ENCODE results near the gene SRSF1. TPM values are rescaled to one million over a fixed set of nuclear protein-coding genes. Genes with fewer than 3 reads are reported as not detected.

Gene SRSF1
- total RNA-seq, 1 experiment from 2014 or later, result 381 TPM

- peak within 1 kb of the TSS; percentile 70 for H3K4me3 Mint-ChIP-seq (ENCODE audit: unreplicated experiment)
- peaks cover 22% of the 10 kb centered on the region for H3K4me1 Mint-ChIP-seq (ENCODE audit: insufficient read depth, unreplicated experiment)
- H3K9me3 Mint-ChIP-seq (ENCODE audit: unreplicated experiment), result no peaks in the 10 kb centered on the region
- H3K27ac Mint-ChIP-seq (ENCODE audit: low read depth, unreplicated experiment), result no peak within 1 kb of the TSS
- peak; percentile 53 for DNase-seq (ENCODE audit: unreplicated experiment)
- no TSS peak for BruUV-seq (replicated peaks)
- peak; percentile 23 for TF ChIP-seq CTCF (IDR thresholded peaks at IDR 0.05; ENCODE audit: unreplicated experiment)
- no peaks in the 10 kb centered on the region for H3K27me3 Mint-ChIP-seq (ENCODE audit: insufficient read depth, unreplicated experiment)
- intact Hi-C loops (cut with micrococcal nuclease), result loop anchor here (2.0 kb wide), 1 partner anchor 29 kb away; no protein-coding TSS in a partner anchor
- ChIA-PET CTCF (interaction anchor here (0.7 to 3.2 kb wide), 14 partner anchors 8 to 98 kb away, joined by 3 to 14 read pairs (median 4); no protein-coding TSS in a partner anchor), POLR2A (interaction anchor here (0.8 to 10.2 kb wide), 6 partner anchors 20 to 87 kb away, joined by 3 to 102 read pairs (median 4); no protein-coding TSS in a partner anchor)
- H3K36me3 Mint-ChIP-seq (ENCODE audit: insufficient read depth, unreplicated experiment), result no peaks in the 10 kb centered on the region
Measured at GRCh38 chr17:57955183-57955931, 51.7 kb downstream of the SRSF1 start, which contains the start of gene CUEDC1. Gene CUEDC1, minus strand, starts transcription at chr17:57955412. Its CDS starts 69,848 bp downstream, at chr17:57885564.

GRCh38 chr17:57954397-57955182 is 52.5 kb downstream of the SRSF1 start:
- ChIA-PET CTCF (interaction anchor here (0.6 to 3.2 kb wide), 10 partner anchors 7 to 96 kb away, joined by 3 to 14 read pairs (median 4); no protein-coding TSS in a partner anchor), POLR2A (interaction anchor here (0.9 to 10.2 kb wide), 7 partner anchors 21 to 77 kb away, joined by 3 to 102 read pairs (median 4); no protein-coding TSS in a partner anchor)
- intact Hi-C loops (cut with micrococcal nuclease), result loop anchor here (2.0 kb wide), 1 partner anchor 30 kb away; no protein-coding TSS in a partner anchor
- no peaks in the 10 kb centered on the region for H3K36me3 Mint-ChIP-seq (ENCODE audit: insufficient read depth, unreplicated experiment)
- TF ChIP-seq CTCF (IDR thresholded peaks at IDR 0.05; ENCODE audit: unreplicated experiment), result no peak
- H3K4me3 Mint-ChIP-seq (ENCODE audit: unreplicated experiment), result peak overlapping the region; percentile 70
- H3K27me3 Mint-ChIP-seq (ENCODE audit: insufficient read depth, unreplicated experiment), result no peaks in the 10 kb centered on the region
- no peak overlapping the region for H3K27ac Mint-ChIP-seq (ENCODE audit: low read depth, unreplicated experiment)
- BruUV-seq (replicated peaks), result no TSS peak
- H3K9me3 Mint-ChIP-seq (ENCODE audit: unreplicated experiment), result no peaks in the 10 kb centered on the region
- peaks cover 27% of the 10 kb centered on the region for H3K4me1 Mint-ChIP-seq (ENCODE audit: insufficient read depth, unreplicated experiment)
- DNase-seq (ENCODE audit: unreplicated experiment), result peak; percentile 39

- Mint-ChIP-seq H3K27ac (ENCODE audit: low read depth, unreplicated experiment) (no peak overlapping the region), H3K4me3 (ENCODE audit: unreplicated experiment) (peak overlapping the region; percentile 70), H3K4me1 (ENCODE audit: insufficient read depth, unreplicated experiment) (peaks cover 34% of the 10 kb centered on the region), H3K27me3 (ENCODE audit: insufficient read depth, unreplicated experiment) (no peaks in the 10 kb centered on the region), H3K9me3 (ENCODE audit: unreplicated experiment) (no peaks in the 10 kb centered on the region), H3K36me3 (ENCODE audit: insufficient read depth, unreplicated experiment) (no peaks in the 10 kb centered on the region)
- DNase-seq (ENCODE audit: unreplicated experiment), result no peak
- ChIA-PET CTCF (interaction anchor here (0.7 to 3.2 kb wide), 8 partner anchors 8 to 95 kb away, joined by 3 to 14 read pairs (median 4); no protein-coding TSS in a partner anchor), POLR2A (interaction anchor here (0.7 to 10.2 kb wide), 8 partner anchors 32 to 85 kb away, joined by 3 to 102 read pairs (median 4); no protein-coding TSS in a partner anchor)
- no TSS peak for BruUV-seq (replicated peaks)
- TF ChIP-seq CTCF (IDR thresholded peaks at IDR 0.05; ENCODE audit: unreplicated experiment), result no peak
- intact Hi-C loops (cut with micrococcal nuclease), result loop anchor here (2.0 kb wide), 1 partner anchor 31 kb away; no protein-coding TSS in a partner anchor
Measured at GRCh38 chr17:57953705-57954396, 53.2 kb downstream of the SRSF1 start.

Other genes with a start within 250 kb of the SRSF1 start
- gene MRPS23, start 157.2 kb downstream of the SRSF1 start, total RNA-seq (2022), result 54.1 and 59.3 TPM in 2 replicates
- 15.6 and 21.5 TPM in 2 replicates for gene CUEDC1, start 51.8 kb downstream of the SRSF1 start, total RNA-seq (2022)
- 66.8 and 69.1 TPM in 2 replicates for gene VEZF1, start 19.0 kb downstream of the SRSF1 start, total RNA-seq (2022)
- 15.5 and 22.3 TPM in 2 replicates for gene DYNLL2, start 76.2 kb upstream of the SRSF1 start, total RNA-seq (2022)
- gene OR4D1, start 141.1 kb upstream of the SRSF1 start, total RNA-seq (2022), result not detected in 2 replicates
- not detected in 2 replicates for gene OR4D2, start 159.7 kb upstream of the SRSF1 start, total RNA-seq (2022)
- not detected in 2 replicates for gene EPX, start 185.5 kb upstream of the SRSF1 start, total RNA-seq (2022)
- gene MKS1, start 212.0 kb upstream of the SRSF1 start, total RNA-seq (2022), result 15.4 and 22.8 TPM in 2 replicates
- gene LPO, start 231.3 kb upstream of the SRSF1 start, total RNA-seq (2022), result not detected in 2 replicates